ENCODE data around the gene ADGRL3. TPM values are rescaled to one million over a fixed set of nuclear protein-coding genes. Genes with fewer than 3 reads are reported as not detected.

Gene ADGRL3
- total RNA-seq = 1.0 and 3.7 TPM in 2 replicates

DNA sequence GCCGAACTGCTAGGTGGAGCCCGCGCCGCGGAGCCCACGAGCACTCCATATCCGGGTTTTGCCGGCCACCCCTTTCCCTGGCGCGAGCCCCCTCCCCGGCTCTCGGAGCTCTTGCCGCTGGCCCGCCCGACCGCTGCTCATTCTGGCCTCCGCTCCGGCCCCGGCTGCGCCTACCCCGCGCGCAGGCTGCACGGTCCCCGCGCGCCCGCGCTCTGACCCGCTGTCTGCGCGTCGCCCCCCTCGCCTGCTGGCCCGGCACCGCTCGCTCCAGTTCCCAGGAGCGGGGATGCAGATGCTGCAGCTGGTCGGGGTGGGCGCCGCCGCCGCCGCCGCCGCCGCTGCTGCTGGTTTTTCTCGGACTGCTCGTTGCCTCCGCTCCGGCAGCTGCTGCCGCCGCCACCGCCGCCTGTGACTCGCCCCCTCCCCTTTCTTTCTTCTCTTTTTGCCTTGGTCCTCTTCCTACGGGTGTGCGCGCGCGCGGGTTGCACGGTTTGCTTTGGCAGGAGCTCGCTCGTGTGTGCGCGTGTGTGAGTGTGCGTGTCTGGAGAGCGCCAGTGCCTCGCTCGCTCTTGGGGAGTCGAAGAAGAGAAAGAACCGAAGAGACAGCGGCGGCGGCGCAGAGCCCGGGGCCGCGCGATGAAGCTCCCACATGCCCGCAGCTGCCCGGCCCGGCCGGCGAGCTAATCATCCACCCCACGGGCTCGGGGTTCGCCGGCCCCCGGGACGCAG lies at the start of gene ADGRL3:
Gene ADGRL3, plus strand, starts transcription at position 140 of the 729 bp plus-strand sequence.

All from pericardium fibroblast (primary cell).